C4-2B (cell line): ENCODE data around the gene TBC1D22A.
"Not testable (repeated sequence)": the region's sequence is repeated elsewhere in the genome, so short reads cannot be mapped to it uniquely, and the experiment has no call there.

Experiments
- H3K27ac ChIP-seq: fragments of 450-650 bp; 2 replicates; pipeline ENCODE4 v1.5.1; 2017
- ZFX ChIP-seq: fragments of 450-650 bp; IDR thresholded peaks from 2 replicates; pipeline ENCODE4 v1.6.1; 2017
- TF ChIP-seq, protein P1 (sequence below): fragments of 450-650 bp; conservative IDR thresholded peaks from 2 replicates; pipeline ENCODE4 v1.5.1; 2017; ENCODE audit warnings: mild to moderate bottlenecking

TBC1D22A gene

DNA sequence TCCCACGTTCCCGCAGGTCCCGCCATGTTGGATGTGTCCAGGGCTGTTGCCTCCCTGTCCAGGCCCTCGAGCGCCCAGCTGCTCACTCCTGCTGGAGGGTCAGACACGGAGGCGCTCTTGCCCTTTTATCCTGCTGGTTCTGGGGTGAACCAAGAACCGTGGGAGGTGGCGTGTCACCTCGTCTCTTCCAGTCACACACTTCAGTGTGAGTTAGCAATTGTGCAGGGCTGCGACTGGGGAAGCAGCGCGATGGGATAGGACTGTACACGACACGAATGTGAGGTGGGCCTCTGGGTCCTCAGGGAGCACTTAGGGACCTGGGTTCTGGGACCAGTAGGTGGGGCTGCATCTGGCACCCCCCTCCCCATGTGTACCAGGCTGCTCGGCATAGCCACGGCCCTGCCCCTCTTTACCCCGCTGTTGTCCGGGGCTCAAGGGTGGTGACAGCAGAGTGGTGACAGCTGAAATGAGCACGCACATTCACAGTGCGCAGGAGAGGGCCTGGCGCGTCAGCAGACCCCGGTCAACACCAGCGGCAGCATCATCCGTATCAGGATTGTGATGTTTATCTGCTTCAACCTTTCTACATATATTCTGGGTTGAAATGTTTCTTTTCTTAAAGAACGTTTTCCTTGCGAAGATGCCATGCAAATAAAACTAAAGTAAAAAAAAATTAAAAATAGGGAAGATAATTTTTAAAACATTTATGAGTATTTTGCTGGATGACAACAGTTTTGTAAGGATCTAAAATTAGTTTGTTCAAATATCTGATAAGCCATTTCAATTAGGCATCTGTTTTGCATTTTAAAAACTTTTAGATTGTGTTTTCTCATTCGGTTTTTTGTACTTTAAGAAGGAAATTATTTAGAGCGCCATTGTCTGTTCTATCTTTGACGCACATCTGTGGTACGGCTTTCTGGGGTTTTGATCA lies 210.7 kb downstream of the TBC1D22A start:
- TF ChIP-seq, protein P1, sequence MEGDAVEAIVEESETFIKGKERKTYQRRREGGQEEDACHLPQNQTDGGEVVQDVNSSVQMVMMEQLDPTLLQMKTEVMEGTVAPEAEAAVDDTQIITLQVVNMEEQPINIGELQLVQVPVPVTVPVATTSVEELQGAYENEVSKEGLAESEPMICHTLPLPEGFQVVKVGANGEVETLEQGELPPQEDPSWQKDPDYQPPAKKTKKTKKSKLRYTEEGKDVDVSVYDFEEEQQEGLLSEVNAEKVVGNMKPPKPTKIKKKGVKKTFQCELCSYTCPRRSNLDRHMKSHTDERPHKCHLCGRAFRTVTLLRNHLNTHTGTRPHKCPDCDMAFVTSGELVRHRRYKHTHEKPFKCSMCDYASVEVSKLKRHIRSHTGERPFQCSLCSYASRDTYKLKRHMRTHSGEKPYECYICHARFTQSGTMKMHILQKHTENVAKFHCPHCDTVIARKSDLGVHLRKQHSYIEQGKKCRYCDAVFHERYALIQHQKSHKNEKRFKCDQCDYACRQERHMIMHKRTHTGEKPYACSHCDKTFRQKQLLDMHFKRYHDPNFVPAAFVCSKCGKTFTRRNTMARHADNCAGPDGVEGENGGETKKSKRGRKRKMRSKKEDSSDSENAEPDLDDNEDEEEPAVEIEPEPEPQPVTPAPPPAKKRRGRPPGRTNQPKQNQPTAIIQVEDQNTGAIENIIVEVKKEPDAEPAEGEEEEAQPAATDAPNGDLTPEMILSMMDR: no peak
- TF ChIP-seq ZFX: no peak
- no peak overlapping the region for H3K27ac ChIP-seq

- no peak for TF ChIP-seq ZFX
- TF ChIP-seq, protein P1: no peak
These were observed 211.6 kb downstream of the TBC1D22A start for GRCh38 chr22:46974077-46974476.

DNA sequence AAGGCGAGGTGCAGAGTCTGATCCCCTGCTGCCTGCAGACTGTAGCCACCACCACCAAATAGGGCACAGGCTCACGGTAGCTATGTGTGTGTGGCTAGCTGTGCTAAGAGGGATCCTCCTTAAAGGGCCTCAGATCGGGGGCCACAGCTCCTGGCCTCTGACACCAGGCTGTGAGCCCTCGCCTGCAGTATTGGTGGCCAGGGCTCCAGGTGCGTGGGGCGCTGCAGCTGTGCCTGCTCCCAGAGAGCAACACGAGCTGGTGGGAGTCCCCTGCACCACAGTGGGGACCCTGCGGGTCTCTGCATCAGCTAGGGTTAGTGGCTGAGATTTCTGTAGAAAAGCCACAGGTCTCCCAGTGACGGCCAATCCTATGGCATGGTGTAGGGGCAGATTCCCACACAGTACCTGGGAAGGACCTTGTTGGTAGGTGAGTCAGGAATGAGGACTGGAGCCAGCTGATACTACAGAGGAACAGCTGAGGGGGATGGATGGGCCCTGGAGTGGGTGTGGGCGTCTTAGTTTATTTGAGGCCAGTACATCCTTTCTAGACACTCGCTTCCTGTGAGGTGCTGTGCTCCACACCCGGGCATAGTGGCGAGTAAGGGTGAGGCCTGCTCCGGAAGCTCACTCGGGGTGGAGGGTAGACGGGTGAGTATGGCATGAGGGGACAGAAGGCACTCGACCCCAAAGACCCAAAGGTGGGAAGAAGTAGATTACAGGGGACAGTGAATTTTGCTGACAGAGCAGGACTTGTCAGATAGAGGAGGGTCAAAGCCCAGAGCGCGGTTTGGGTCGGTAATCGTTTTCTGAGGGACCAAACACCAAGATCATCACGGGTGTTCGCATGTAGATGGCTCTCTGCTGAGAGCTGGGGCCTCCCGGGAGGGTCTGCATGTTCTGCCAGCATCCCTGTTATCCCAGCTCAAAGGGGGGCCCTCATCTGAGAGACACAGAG lies 212.5 kb downstream of the TBC1D22A start:
- H3K27ac ChIP-seq: no peak overlapping the region
- TF ChIP-seq, protein P1: no peak
- TF ChIP-seq ZFX: no peak

More at GRCh38 chr22:46974077-46974476, 211.6 kb downstream of the TBC1D22A start:
- H3K27ac ChIP-seq: no peak overlapping the region

DNA sequence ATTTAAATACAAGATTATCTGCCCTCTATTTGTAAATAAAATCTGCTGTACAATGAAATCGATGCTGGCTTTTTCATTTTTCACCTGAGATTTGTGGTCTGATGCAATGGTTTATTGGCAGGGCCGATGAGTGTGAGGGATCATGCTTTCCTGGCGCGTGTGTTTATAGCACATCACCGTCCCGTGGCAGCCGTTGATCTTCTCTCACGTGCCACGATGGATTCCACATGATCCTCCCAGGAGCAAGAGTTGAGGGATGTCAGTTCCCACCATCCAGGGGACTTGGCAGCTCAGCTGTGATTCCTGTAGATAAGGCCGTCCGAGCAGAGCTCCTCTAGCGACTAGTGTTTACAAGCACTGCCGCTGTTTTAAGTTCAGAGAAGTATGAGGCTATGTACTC lies 213.7 kb downstream of the TBC1D22A start:
- H3K27ac ChIP-seq: no peak overlapping the region
- TF ChIP-seq ZFX: no peak
- TF ChIP-seq, protein P1: no peak

DNA sequence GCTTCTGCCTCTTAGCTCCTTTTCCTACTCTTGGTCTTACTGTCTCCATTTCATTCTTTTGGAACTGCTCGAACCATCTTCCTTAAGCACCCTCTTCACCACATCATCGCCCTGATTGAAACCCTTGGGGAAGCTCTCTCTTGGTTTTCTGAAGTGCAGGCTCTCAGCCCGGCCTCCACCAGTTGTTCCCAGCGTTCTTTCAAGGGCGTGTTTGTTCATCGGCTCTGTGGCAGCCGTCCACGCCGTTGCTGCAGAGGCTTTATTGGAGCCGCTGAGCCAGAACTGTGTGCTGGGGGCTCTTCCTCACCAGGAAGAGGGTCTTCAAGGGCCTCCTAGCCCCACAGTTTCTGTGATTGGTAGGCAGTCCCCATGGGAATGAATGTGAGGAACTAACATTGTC lies 214.1 kb downstream of the TBC1D22A start:
- H3K27ac ChIP-seq: no peak overlapping the region
- TF ChIP-seq, protein P1: no peak
- TF ChIP-seq ZFX: no peak

DNA sequence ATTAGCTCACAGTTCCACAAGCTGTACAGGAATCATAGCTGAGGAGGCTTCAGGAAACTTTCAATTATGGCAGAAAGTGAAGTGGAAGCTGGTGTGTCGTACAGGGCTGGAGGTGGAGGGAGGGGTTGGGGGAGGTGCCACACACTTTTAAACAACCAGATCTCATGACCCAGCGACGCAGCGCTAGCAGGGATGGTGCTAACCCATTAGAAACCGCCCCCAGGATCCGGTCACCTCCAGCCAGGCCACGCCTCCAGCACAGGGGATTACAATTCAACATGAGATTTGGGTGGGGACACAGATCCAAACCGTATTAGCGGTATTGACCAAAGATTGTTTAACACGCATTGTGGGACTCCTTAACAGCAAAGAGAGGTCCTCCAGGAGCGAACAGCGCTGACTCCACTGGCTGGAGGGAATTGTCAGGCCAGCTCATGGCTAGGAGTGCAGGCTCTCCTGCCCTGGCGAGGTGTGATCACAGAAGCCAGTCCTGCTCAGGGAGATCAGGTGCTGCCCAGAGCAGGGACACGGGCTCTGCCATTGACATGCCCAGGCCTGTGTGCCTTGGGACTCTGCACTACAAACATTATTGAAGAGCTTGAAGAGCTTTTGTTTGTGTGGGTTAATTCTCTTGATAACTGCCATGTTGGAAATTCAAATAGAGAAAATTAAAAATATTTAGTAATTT lies 215.3 kb downstream of the TBC1D22A start:
- TF ChIP-seq ZFX: no peak
- TF ChIP-seq, protein P1: no peak
- H3K27ac ChIP-seq: no peak overlapping the region

DNA sequence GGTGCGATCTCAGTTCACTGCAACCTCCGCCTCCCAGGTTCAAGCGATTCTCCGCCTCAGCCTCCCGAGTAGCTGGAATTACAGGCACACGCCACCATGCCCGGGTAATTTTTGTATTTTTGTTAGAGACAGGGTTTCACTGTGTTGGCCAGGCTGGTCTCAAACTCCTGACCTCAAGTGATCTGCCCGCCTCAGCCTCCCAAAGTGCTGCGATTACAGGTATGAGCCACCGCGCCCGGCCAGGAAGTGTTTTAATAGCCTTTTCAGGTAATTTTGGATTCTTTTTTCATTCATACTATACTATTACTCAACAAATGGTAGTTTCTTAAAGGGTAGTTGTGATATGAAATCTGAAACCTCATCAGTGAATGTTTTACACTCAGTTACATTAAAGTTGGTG lies 216.2 kb downstream of the TBC1D22A start:
- not testable (repeated sequence) for H3K27ac ChIP-seq
